Retinal pigment epithelial cell (primary cell): Measurements from ENCODE around the gene LRRC56.
"Not testable (repeated sequence)": the region's sequence is repeated elsewhere in the genome, so short reads cannot be mapped to it uniquely, and the experiment has no call there.

Source experiments
- DNase-seq: peaks from one replicate; pipeline ENCODE4 v3.0.0-alpha.2; 2010; ENCODE audit warnings: low read depth
- H3K4me3 ChIP-seq: 2 replicates; pipeline ENCODE4 v1.5.1; 2011; ENCODE audit warnings: mild to moderate bottlenecking, low read length, control low read depth, moderate library complexity
- CTCF ChIP-seq: conservative IDR thresholded peaks from 2 replicates; pipeline ENCODE4 v1.5.1; 2011; ENCODE audit warnings: low read depth, low read length, control low read depth, inconsistent platforms

The LRRC56 gene

GRCh38 chr11:516400-516799 lies 20.9 kb upstream of the LRRC56 start:
- DNase-seq: no peak
- H3K4me3 ChIP-seq: no peak overlapping the region
- TF ChIP-seq CTCF: no peak

- not testable (repeated sequence) for H3K4me3 ChIP-seq
These were observed 20.2 kb upstream of the LRRC56 start for GRCh38 chr11:516918-517685.

GRCh38 chr11:518463-519202 lies 18.7 kb upstream of the LRRC56 start:
- peak overlapping the region; percentile 39 for H3K4me3 ChIP-seq
- peak; percentile 95 for DNase-seq
- TF ChIP-seq CTCF: peak; percentile 63

More at GRCh38 chr11:516918-517685, 20.2 kb upstream of the LRRC56 start:
- DNase-seq: not testable (repeated sequence)

- TF ChIP-seq CTCF: no peak
- no peak overlapping the region for H3K4me3 ChIP-seq
- DNase-seq: no peak
These were observed 16.7 kb upstream of the LRRC56 start for GRCh38 chr11:520428-521176.

- DNase-seq: no peak
- TF ChIP-seq CTCF: no peak
- H3K4me3 ChIP-seq: no peak overlapping the region
These were observed 16.1 kb upstream of the LRRC56 start for GRCh38 chr11:521177-521688.

GRCh38 chr11:526192-526591 lies 11.1 kb upstream of the LRRC56 start:
- no peak for TF ChIP-seq CTCF
- no peak overlapping the region for H3K4me3 ChIP-seq
- DNase-seq: no peak

- no peak for TF ChIP-seq CTCF
- DNase-seq: no peak
- H3K4me3 ChIP-seq: no peak overlapping the region
These were observed 9.0 kb upstream of the LRRC56 start for GRCh38 chr11:528166-528814.
